Lower leg skin (tissue), 3 donors: Measurements from ENCODE around the gene ZNF692.

Source experiments
- CTCF ChIP-seq, 3 donors: fragments of 450-650 bp; IDR thresholded peaks; one replicate each; pipeline ENCODE4 v1.5.1; 2016; ENCODE audit warnings: antibody characterized with exemption in 3 of 3, mild to moderate bottlenecking in 3 of 3, moderate library complexity in 2 of 3
- POLR2A ChIP-seq, 2 donors: fragments of 450-650 bp; IDR thresholded peaks; one replicate each; pipeline ENCODE4 v1.6.1; 2016 to 2017; ENCODE audit warnings: antibody characterized with exemption in 2 of 2, mild to moderate bottlenecking in 1 of 2, moderate library complexity in 1 of 2

- no peak for TF ChIP-seq CTCF (IDR thresholded peaks at IDR 0.05)
- TF ChIP-seq POLR2A (IDR thresholded peaks at IDR 0.05) = no peak
These were observed 15.2 kb upstream of the ZNF692 start for GRCh38 chr1:248873993-248874533.
